NCI-H2171 (cell line): Measurements from ENCODE around the gene ZNF780B.
"Not testable (repeated sequence)": the region's sequence is repeated elsewhere in the genome, so short reads cannot be mapped to it uniquely, and the experiment has no call there.

Experiments
- DNase-seq: peaks from one replicate; lab custom pipeline; 2025; lab: John Stamatoyannopoulos, UW

ZNF780B gene

GRCh38 chr19:40055832-40056504, at the start of gene ZNF780B:
TSS of gene ZNF780B (minus strand) at chr19:40056231. CDS start at chr19:40050332, 5,899 bp downstream.
- peak; percentile 64 for DNase-seq

- DNase-seq: no peak
Observed at GRCh38 chr19:40104754-40105153, 48.7 kb upstream of the ZNF780B start.

- no peak for DNase-seq
Observed at GRCh38 chr19:40103600-40103999, 47.6 kb upstream of the ZNF780B start.

GRCh38 chr19:40101813-40102212, 45.8 kb upstream of the ZNF780B start:
- no peak for DNase-seq

GRCh38 chr19:40093416-40093815, 37.4 kb upstream of the ZNF780B start:
- DNase-seq: no peak

GRCh38 chr19:40091205-40092129, 35.4 kb upstream of the ZNF780B start:
- no peak for DNase-seq

GRCh38 chr19:40090241-40091204, 34.5 kb upstream of the ZNF780B start, which contains the start of gene ZNF780A:
TSS of gene ZNF780A (minus strand) at chr19:40090943. CDS start at chr19:40084753, 6,190 bp downstream.
- peak; percentile 55 for DNase-seq

GRCh38 chr19:40089462-40089861, 33.4 kb upstream of the ZNF780B start:
- no peak for DNase-seq

GRCh38 chr19:40088299-40089047, 32.4 kb upstream of the ZNF780B start:
- DNase-seq: no peak

GRCh38 chr19:40084948-40085347, 28.9 kb upstream of the ZNF780B start:
- no peak for DNase-seq

- DNase-seq: no peak
Observed at GRCh38 chr19:40081411-40081810, 25.4 kb upstream of the ZNF780B start.

GRCh38 chr19:40080289-40080688, 24.3 kb upstream of the ZNF780B start:
- DNase-seq: no peak

GRCh38 chr19:40078377-40078776, 22.3 kb upstream of the ZNF780B start:
- DNase-seq: no peak

GRCh38 chr19:40070058-40070457, 14.0 kb upstream of the ZNF780B start:
- no peak for DNase-seq

GRCh38 chr19:40059624-40060023, 3.6 kb upstream of the ZNF780B start:
- no peak for DNase-seq

GRCh38 chr19:40057166-40057565, 1.1 kb upstream of the ZNF780B start:
- no peak for DNase-seq

- DNase-seq: no peak
Observed at GRCh38 chr19:40056505-40056904, 474 bp upstream of the ZNF780B start.

- DNase-seq: no peak
Observed at GRCh38 chr19:40055049-40055448, 982 bp downstream of the ZNF780B start.

- no peak for DNase-seq
Observed at GRCh38 chr19:40054632-40055031, 1.4 kb downstream of the ZNF780B start.

GRCh38 chr19:40053491-40053890, 2.5 kb downstream of the ZNF780B start:
- DNase-seq: no peak

- not testable (repeated sequence) for DNase-seq
Observed at GRCh38 chr19:40041718-40042117, 14.3 kb downstream of the ZNF780B start.
